HS-5 (cell line): Measurements from ENCODE around the gene UBE2V1.
A peak's percentile ranks its signal among the peaks of the same experiment; 100 is the strongest.
"Not testable (repeated sequence)": the region's sequence is repeated elsewhere in the genome, so short reads cannot be mapped to it uniquely, and the experiment has no call there.

Source experiments
- DNase-seq: peaks from one replicate; pipeline ENCODE4 v3.0.0-alpha.2; 2012; ENCODE audit warnings: low read depth

UBE2V1 gene

GRCh38 chr20:50137702-50138101 lies 24.8 kb upstream of the UBE2V1 start:
- DNase-seq, result not testable (repeated sequence)

GRCh38 chr20:50136822-50137599 lies 24.1 kb upstream of the UBE2V1 start:
- peak; percentile 90 for DNase-seq

GRCh38 chr20:50135157-50135556 lies 22.2 kb upstream of the UBE2V1 start:
- not testable (repeated sequence) for DNase-seq

- no peak for DNase-seq
These were observed 20.7 kb upstream of the UBE2V1 start for GRCh38 chr20:50133474-50134217.

- no peak for DNase-seq
These were observed 20.1 kb upstream of the UBE2V1 start for GRCh38 chr20:50133041-50133440.

GRCh38 chr20:50130995-50131394 lies 18.0 kb upstream of the UBE2V1 start:
- DNase-seq, result no peak

- DNase-seq, result no peak
These were observed 17.4 kb upstream of the UBE2V1 start for GRCh38 chr20:50130356-50130723.

- no peak for DNase-seq
These were observed 16.9 kb upstream of the UBE2V1 start for GRCh38 chr20:50129662-50130355.

GRCh38 chr20:50128520-50128905 lies 15.6 kb upstream of the UBE2V1 start:
- no peak for DNase-seq

- DNase-seq, result no peak
These were observed 14.9 kb upstream of the UBE2V1 start for GRCh38 chr20:50127587-50128519.

GRCh38 chr20:50126662-50127061 lies 13.7 kb upstream of the UBE2V1 start:
- DNase-seq, result no peak

- no peak for DNase-seq
These were observed 12.3 kb upstream of the UBE2V1 start for GRCh38 chr20:50125279-50125678.

GRCh38 chr20:50124496-50124895 lies 11.5 kb upstream of the UBE2V1 start:
- no peak for DNase-seq

GRCh38 chr20:50123418-50123817 lies 10.5 kb upstream of the UBE2V1 start:
- DNase-seq, result no peak

- no peak for DNase-seq
These were observed 9.8 kb upstream of the UBE2V1 start for GRCh38 chr20:50122763-50123162.

GRCh38 chr20:50121858-50122271 lies 8.9 kb upstream of the UBE2V1 start:
- DNase-seq, result peak; percentile 80

GRCh38 chr20:50120935-50121693 lies 8.2 kb upstream of the UBE2V1 start:
- no peak for DNase-seq

GRCh38 chr20:50118203-50118602 lies 5.3 kb upstream of the UBE2V1 start:
- DNase-seq, result no peak

- DNase-seq, result no peak
These were observed 3.5 kb upstream of the UBE2V1 start for GRCh38 chr20:50116368-50116999.

- DNase-seq, result peak; percentile 100
These were observed 2.8 kb upstream of the UBE2V1 start for GRCh38 chr20:50115591-50116367.
